ENCODE results near the gene CDH4. TPM values are rescaled to one million over a fixed set of nuclear protein-coding genes. Genes with fewer than 3 reads are reported as not detected.

Gene CDH4
- total and polyA plus RNA-seq, 12 donors: 0.04 to 0.25 (median 0.08) TPM; not detected in 5

- intact Hi-C loops (cut with DNase I): no loop called here
- no peak for DNase-seq
- Histone ChIP-seq H3K27ac (no peak overlapping the region), H3K27me3 (peaks cover 0 to 45% (median 11%) of the 10 kb centered on the region in 7 donors), H3K4me3 (no peak overlapping the region), H3K36me3 (no peaks in the 10 kb centered on the region), H3K9me3 (no peaks in the 10 kb centered on the region), H3K4me1 (no peaks in the 10 kb centered on the region)
- ATAC-seq: no peak
- WGBS, 2 donors: 86% methylated on average over 10 of the region's 10 CpGs
- no peak for TF ChIP-seq CTCF (IDR thresholded peaks at IDR 0.05)
Observed at GRCh38 chr20:61445741-61446140, 193.7 kb downstream of the CDH4 start.

- Histone ChIP-seq H3K4me1 (no peaks in the 10 kb centered on the region), H3K36me3 (no peaks in the 10 kb centered on the region), H3K4me3 (no peak overlapping the region), H3K27ac (no peak overlapping the region), H3K9me3 (no peaks in the 10 kb centered on the region), H3K27me3 (peaks cover 0 to 54% (median 14%) of the 10 kb centered on the region in 7 donors)
- ATAC-seq: no peak
- intact Hi-C loops (cut with DNase I): no loop called here
- 44% methylated on average over 6 of the region's 6 CpGs for WGBS, 2 donors
- no peak for DNase-seq
- no peak for TF ChIP-seq CTCF (IDR thresholded peaks at IDR 0.05)
Observed at GRCh38 chr20:61447952-61448351, 195.9 kb downstream of the CDH4 start.

GRCh38 chr20:61448386-61448785 lies 196.3 kb downstream of the CDH4 start:
- intact Hi-C loops (cut with DNase I): no loop called here
- no peak for ATAC-seq
- no peaks in the 10 kb centered on the region for H3K4me1 ChIP-seq
- H3K9me3 ChIP-seq: no peaks in the 10 kb centered on the region
- peaks cover 0 to 54% (median 13%) of the 10 kb centered on the region in 7 donors for H3K27me3 ChIP-seq
- TF ChIP-seq CTCF (IDR thresholded peaks at IDR 0.05): no peak
- no peaks in the 10 kb centered on the region for H3K36me3 ChIP-seq
- H3K27ac ChIP-seq: no peak overlapping the region
- no peak for DNase-seq
- 71 to 74% methylated on average over 13 of the region's 13 CpGs for WGBS, 2 donors
- no peak overlapping the region for H3K4me3 ChIP-seq

- no peak for TF ChIP-seq CTCF (IDR thresholded peaks at IDR 0.05)
- peaks cover 0 to 54% (median 19%) of the 10 kb centered on the region in 7 donors for H3K27me3 ChIP-seq
- no peak overlapping the region for H3K27ac ChIP-seq
- no peak for DNase-seq
- no peaks in the 10 kb centered on the region for H3K4me1 ChIP-seq
- H3K9me3 ChIP-seq: no peaks in the 10 kb centered on the region
- H3K4me3 ChIP-seq: no peak overlapping the region
- H3K36me3 ChIP-seq: no peaks in the 10 kb centered on the region
- WGBS, 2 donors: 73 to 74% methylated on average over 8 of the region's 8 CpGs
- intact Hi-C loops (cut with DNase I): no loop called here
- no peak for ATAC-seq
Observed at GRCh38 chr20:61449057-61449609, 197.1 kb downstream of the CDH4 start.

Measured in heart right ventricle (tissue), 16 donors.